ENCODE results near the gene APBB1.
A peak's percentile ranks its signal among the peaks of the same experiment; 100 is the strongest.

The APBB1 gene

GRCh38 chr11:6405846-6406245, 13.0 kb downstream of the APBB1 start:
- no peak overlapping the region for H3K4me3 ChIP-seq (ENCODE audit: low read depth, low read length)
- TF ChIP-seq CTCF (IDR thresholded peaks at IDR 0.05; ENCODE audit: borderline replicate concordance, insufficient read depth, low read depth, low read length): no peak

GRCh38 chr11:6405052-6405667, 13.7 kb downstream of the APBB1 start:
- no peak overlapping the region for H3K4me3 ChIP-seq (ENCODE audit: low read depth, low read length)
- no peak for TF ChIP-seq CTCF (IDR thresholded peaks at IDR 0.05; ENCODE audit: borderline replicate concordance, insufficient read depth, low read depth, low read length)

- no peak for TF ChIP-seq CTCF (IDR thresholded peaks at IDR 0.05; ENCODE audit: borderline replicate concordance, insufficient read depth, low read depth, low read length)
- no peak overlapping the region for H3K4me3 ChIP-seq (ENCODE audit: low read depth, low read length)
These were observed 14.4 kb downstream of the APBB1 start for GRCh38 chr11:6404342-6405051.

GRCh38 chr11:6403539-6403938, 15.4 kb downstream of the APBB1 start:
- H3K4me3 ChIP-seq (ENCODE audit: low read depth, low read length): no peak overlapping the region
- no peak for TF ChIP-seq CTCF (IDR thresholded peaks at IDR 0.05; ENCODE audit: borderline replicate concordance, insufficient read depth, low read depth, low read length)

- peak overlapping the region; percentile 15 for H3K4me3 ChIP-seq (ENCODE audit: low read depth, low read length)
- no peak for TF ChIP-seq CTCF (IDR thresholded peaks at IDR 0.05; ENCODE audit: borderline replicate concordance, insufficient read depth, low read depth, low read length)
These were observed 16.3 kb downstream of the APBB1 start for GRCh38 chr11:6402561-6402981.

- no peak for TF ChIP-seq CTCF (IDR thresholded peaks at IDR 0.05; ENCODE audit: borderline replicate concordance, insufficient read depth, low read depth, low read length)
- no peak overlapping the region for H3K4me3 ChIP-seq (ENCODE audit: low read depth, low read length)
These were observed 16.8 kb downstream of the APBB1 start for GRCh38 chr11:6402061-6402470.

GRCh38 chr11:6401464-6401863, 17.4 kb downstream of the APBB1 start:
- no peak for TF ChIP-seq CTCF (IDR thresholded peaks at IDR 0.05; ENCODE audit: borderline replicate concordance, insufficient read depth, low read depth, low read length)

More at GRCh38 chr11:6401464-6401863, 17.4 kb downstream of the APBB1 start:
- no peak overlapping the region for H3K4me3 ChIP-seq (ENCODE audit: low read depth, low read length)

All from GM12875 (cell line).